ENCODE results near the gene PRR7. TPM values are rescaled to one million over a fixed set of nuclear protein-coding genes. Genes with fewer than 3 reads are reported as not detected.

The PRR7 gene
- total RNA-seq, 1 donor from 2014 or later: 1.7 TPM

DNA sequence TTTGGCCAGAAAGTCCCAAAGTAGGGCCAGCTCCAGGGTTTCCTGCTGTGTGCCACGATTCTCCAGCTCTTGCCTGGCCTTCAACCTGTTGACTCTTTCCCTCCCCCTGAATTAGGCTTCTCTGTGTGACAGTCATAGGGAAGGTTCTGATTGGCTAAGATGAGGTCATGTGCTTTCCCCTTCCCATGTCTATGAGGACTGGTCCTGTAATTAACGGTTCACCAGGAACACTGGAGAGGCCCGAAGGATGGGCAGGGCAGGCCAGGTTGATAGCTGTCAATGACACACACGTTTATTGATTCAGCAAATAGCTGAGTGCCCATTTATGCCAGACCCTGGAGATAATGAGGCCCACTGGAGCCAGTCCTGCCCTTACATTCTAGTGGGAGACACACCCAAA is 9.0 kb upstream of the PRR7 start:
- ATAC-seq (peak; percentile 20 to 78), DNase-seq (no peak)
- H3K27ac ChIP-seq: no peak overlapping the region
- peaks cover 3% of the 10 kb centered on the region for H3K4me1 ChIP-seq
- no peaks in the 10 kb centered on the region for H3K9me3 ChIP-seq
- intact Hi-C loops (cut with DNase I): no loop called here
- TF ChIP-seq, protein P1, sequence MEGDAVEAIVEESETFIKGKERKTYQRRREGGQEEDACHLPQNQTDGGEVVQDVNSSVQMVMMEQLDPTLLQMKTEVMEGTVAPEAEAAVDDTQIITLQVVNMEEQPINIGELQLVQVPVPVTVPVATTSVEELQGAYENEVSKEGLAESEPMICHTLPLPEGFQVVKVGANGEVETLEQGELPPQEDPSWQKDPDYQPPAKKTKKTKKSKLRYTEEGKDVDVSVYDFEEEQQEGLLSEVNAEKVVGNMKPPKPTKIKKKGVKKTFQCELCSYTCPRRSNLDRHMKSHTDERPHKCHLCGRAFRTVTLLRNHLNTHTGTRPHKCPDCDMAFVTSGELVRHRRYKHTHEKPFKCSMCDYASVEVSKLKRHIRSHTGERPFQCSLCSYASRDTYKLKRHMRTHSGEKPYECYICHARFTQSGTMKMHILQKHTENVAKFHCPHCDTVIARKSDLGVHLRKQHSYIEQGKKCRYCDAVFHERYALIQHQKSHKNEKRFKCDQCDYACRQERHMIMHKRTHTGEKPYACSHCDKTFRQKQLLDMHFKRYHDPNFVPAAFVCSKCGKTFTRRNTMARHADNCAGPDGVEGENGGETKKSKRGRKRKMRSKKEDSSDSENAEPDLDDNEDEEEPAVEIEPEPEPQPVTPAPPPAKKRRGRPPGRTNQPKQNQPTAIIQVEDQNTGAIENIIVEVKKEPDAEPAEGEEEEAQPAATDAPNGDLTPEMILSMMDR (IDR thresholded peaks at IDR 0.05): no peak
- no peaks in the 10 kb centered on the region for H3K27me3 ChIP-seq (ENCODE audit: low read depth)
- peaks cover 94% of the 10 kb centered on the region for H3K36me3 ChIP-seq
- no peak overlapping the region for H3K4me3 ChIP-seq

GRCh38 chr5:177438468-177438867 is 8.1 kb upstream of the PRR7 start:
- H3K4me3 ChIP-seq: no peak overlapping the region
- H3K27ac ChIP-seq: no peak overlapping the region
- peaks cover 88% of the 10 kb centered on the region for H3K36me3 ChIP-seq
- no peaks in the 10 kb centered on the region for H3K4me1 ChIP-seq
- ATAC-seq (no peak), DNase-seq (no peak)
- H3K27me3 ChIP-seq (ENCODE audit: low read depth): no peaks in the 10 kb centered on the region
- intact Hi-C loops (cut with DNase I): no loop called here
- H3K9me3 ChIP-seq: no peaks in the 10 kb centered on the region
- TF ChIP-seq, protein P1 (IDR thresholded peaks at IDR 0.05): no peak

- Histone ChIP-seq H3K27ac (no peak overlapping the region), H3K4me1 (no peaks in the 10 kb centered on the region), H3K36me3 (peaks cover 77% of the 10 kb centered on the region), H3K27me3 (ENCODE audit: low read depth) (no peaks in the 10 kb centered on the region), H3K4me3 (no peak overlapping the region), H3K9me3 (no peaks in the 10 kb centered on the region)
- ATAC-seq: no peak
- TF ChIP-seq, protein P1 (IDR thresholded peaks at IDR 0.05): no peak
- intact Hi-C loops (cut with DNase I): no loop called here
- no peak for DNase-seq
Measured at GRCh38 chr5:177439518-177440053, 7.0 kb upstream of the PRR7 start.

DNA sequence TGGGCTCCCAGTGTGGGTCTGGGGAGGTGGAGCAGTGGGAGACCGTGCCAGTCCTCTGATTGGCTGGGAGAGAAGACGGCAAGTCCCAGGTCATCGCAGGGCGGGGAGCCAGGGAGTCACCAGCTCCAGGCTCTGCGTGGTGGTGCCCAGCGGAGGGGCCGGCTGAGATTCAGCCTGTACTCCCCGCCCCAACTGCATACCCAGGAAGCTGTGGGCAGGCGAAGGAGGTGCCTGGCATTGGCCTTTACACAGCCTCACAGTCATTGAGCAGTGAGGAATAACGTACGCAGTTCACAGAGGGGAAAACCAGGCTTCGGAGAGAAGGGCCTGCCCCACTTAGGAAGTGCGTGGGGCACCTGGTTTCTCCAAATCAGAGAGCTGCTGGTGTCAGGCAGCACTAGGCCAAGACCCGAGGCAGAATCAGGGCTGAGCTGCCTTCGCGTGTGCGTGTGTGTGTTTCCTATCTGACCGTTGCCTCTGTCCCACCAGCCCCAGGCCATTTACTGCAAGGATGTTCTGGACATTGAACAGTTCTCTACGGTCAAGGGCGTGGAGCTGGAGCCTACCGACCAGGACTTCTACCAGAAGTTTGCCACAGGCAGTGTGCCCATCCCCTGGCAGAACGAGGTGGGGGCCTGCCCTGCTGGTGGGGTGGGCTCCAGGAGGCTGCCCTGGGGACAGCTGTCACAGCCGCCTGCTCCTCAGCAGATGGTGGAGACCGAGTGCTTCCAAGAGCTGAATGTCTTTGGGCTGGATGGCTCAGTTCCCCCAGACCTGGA is 6.2 kb upstream of the PRR7 start:
- no peaks in the 10 kb centered on the region for H3K27me3 ChIP-seq (ENCODE audit: low read depth)
- intact Hi-C loops (cut with DNase I): no loop called here
- H3K4me3 ChIP-seq: no peak overlapping the region
- H3K4me1 ChIP-seq: peaks cover 2% of the 10 kb centered on the region
- H3K27ac ChIP-seq: no peak overlapping the region
- peaks cover 69% of the 10 kb centered on the region for H3K36me3 ChIP-seq
- H3K9me3 ChIP-seq: no peaks in the 10 kb centered on the region
- TF ChIP-seq, protein P1 (IDR thresholded peaks at IDR 0.05): no peak
- ATAC-seq (no peak), DNase-seq (no peak)

GRCh38 chr5:177440990-177441780 is 5.4 kb upstream of the PRR7 start:
- no peaks in the 10 kb centered on the region for H3K27me3 ChIP-seq (ENCODE audit: low read depth)
- peaks cover 61% of the 10 kb centered on the region for H3K36me3 ChIP-seq
- no peak for ATAC-seq
- TF ChIP-seq, protein P1 (IDR thresholded peaks at IDR 0.05): no peak
- no peak overlapping the region for H3K27ac ChIP-seq
- intact Hi-C loops (cut with DNase I): no loop called here
- no peak for DNase-seq
- H3K4me1 ChIP-seq: peaks cover 10% of the 10 kb centered on the region
- no peaks in the 10 kb centered on the region for H3K9me3 ChIP-seq
- no peak overlapping the region for H3K4me3 ChIP-seq

All from lower lobe of right lung (tissue), 2 donors.